Stimulated activated CD8-positive, alpha-beta memory T cell treated with anti-CD3 and anti-CD28 coated beads, Interleukin-12 subunit alpha, Interleukin-12 subunit beta, amount 100 ng/mL, for 24 hours (primary cell): Measurements from ENCODE around the gene KIZ.

Source experiments
- DNase-seq: peaks from one replicate; pipeline ENCODE4 v3.0.0-alpha.2; 2020; ENCODE audit errors: extremely low read depth

KIZ gene

GRCh38 chr20:21266191-21266536 is 140.3 kb downstream of the KIZ start:
- DNase-seq = no peak

- no peak for DNase-seq
These were observed 143.9 kb downstream of the KIZ start for GRCh38 chr20:21269772-21270171.

- DNase-seq = no peak
These were observed 144.9 kb downstream of the KIZ start for GRCh38 chr20:21270806-21271205.

- no peak for DNase-seq
These were observed 146.4 kb downstream of the KIZ start for GRCh38 chr20:21272279-21272678.

GRCh38 chr20:21272679-21273078 is 146.8 kb downstream of the KIZ start:
- DNase-seq = no peak

- DNase-seq = no peak
These were observed 148.0 kb downstream of the KIZ start for GRCh38 chr20:21273755-21274386.

GRCh38 chr20:21278829-21279228 is 152.9 kb downstream of the KIZ start:
- no peak for DNase-seq

- DNase-seq = no peak
These were observed 154.0 kb downstream of the KIZ start for GRCh38 chr20:21279706-21280521.

GRCh38 chr20:21280522-21281016 is 154.7 kb downstream of the KIZ start:
- no peak for DNase-seq

- no peak for DNase-seq
These were observed 160.9 kb downstream of the KIZ start for GRCh38 chr20:21286775-21287174.

GRCh38 chr20:21288587-21289370 is 162.9 kb downstream of the KIZ start:
- no peak for DNase-seq

- DNase-seq = no peak
These were observed 163.8 kb downstream of the KIZ start for GRCh38 chr20:21289651-21290050.

- no peak for DNase-seq
These were observed 165.1 kb downstream of the KIZ start for GRCh38 chr20:21291026-21291425.

GRCh38 chr20:21294755-21295154 is 168.9 kb downstream of the KIZ start:
- DNase-seq = no peak
